Measurements from ENCODE around the gene PHF21B. TPM values are rescaled to one million over a fixed set of nuclear protein-coding genes. Genes with fewer than 3 reads are reported as not detected.

Gene PHF21B
- total RNA-seq, 4 donors from 2014 or later, result 0.50 to 9.4 (median 1.8) TPM; not detected in 1

- Histone ChIP-seq H3K27ac (replicated peaks in 1 of 4) (no peak overlapping the region), H3K27me3 (no peaks in the 10 kb centered on the region), H3K4me3 (no peak overlapping the region), H3K36me3 (no peaks in the 10 kb centered on the region), H3K4me1 (peaks cover 0 to 10% (median 0%) of the 10 kb centered on the region in 4 donors), H3K9me3 (no peaks in the 10 kb centered on the region)
- intact Hi-C loops (cut with DNase I), result no loop called here
- no peak for TF ChIP-seq EP300 (IDR thresholded peaks at IDR 0.05)
- TF ChIP-seq CTCF (IDR thresholded peaks at IDR 0.05), result no peak
- TF ChIP-seq POLR2AphosphoS5 (IDR thresholded peaks at IDR 0.05), result no peak
- TF ChIP-seq POLR2A (IDR thresholded peaks at IDR 0.05; ENCODE audit: low read depth), result no peak
- no peak for DNase-seq (ENCODE audit: extremely low spot score)
- whole genome bisulfite sequencing, result 68% methylated on average over 13 of the region's 26 CpGs
These were observed 78.7 kb downstream of the PHF21B start for GRCh38 chr22:44931077-44931540.

- no peak for TF ChIP-seq EP300 (IDR thresholded peaks at IDR 0.05)
- TF ChIP-seq POLR2A (IDR thresholded peaks at IDR 0.05; ENCODE audit: low read depth), result no peak
- TF ChIP-seq POLR2AphosphoS5 (IDR thresholded peaks at IDR 0.05), result no peak
- TF ChIP-seq CTCF (IDR thresholded peaks at IDR 0.05), result no peak
- Histone ChIP-seq H3K36me3 (no peaks in the 10 kb centered on the region), H3K9me3 (no peaks in the 10 kb centered on the region), H3K4me3 (no peak overlapping the region), H3K27me3 (no peaks in the 10 kb centered on the region), H3K27ac (replicated peaks in 1 of 4) (no peak overlapping the region), H3K4me1 (peaks cover 0 to 8% (median 0%) of the 10 kb centered on the region in 4 donors)
- DNase-seq (ENCODE audit: extremely low spot score), result no peak
- WGBS, result 89% methylated on average over 8 of the region's 8 CpGs
- intact Hi-C loops (cut with DNase I), result no loop called here
These were observed 79.1 kb downstream of the PHF21B start for GRCh38 chr22:44930711-44931035.

- no peak for DNase-seq (ENCODE audit: extremely low spot score)
- WGBS, result 89% methylated on average over 13 of the region's 13 CpGs
- Histone ChIP-seq H3K27me3 (no peaks in the 10 kb centered on the region), H3K9me3 (no peaks in the 10 kb centered on the region), H3K4me3 (no peak overlapping the region), H3K27ac (replicated peaks in 1 of 4) (no peak overlapping the region), H3K36me3 (no peaks in the 10 kb centered on the region), H3K4me1 (peaks cover 0 to 6% (median 0%) of the 10 kb centered on the region in 4 donors)
- TF ChIP-seq POLR2A (IDR thresholded peaks at IDR 0.05; ENCODE audit: low read depth) (no peak), EP300 (IDR thresholded peaks at IDR 0.05) (no peak), POLR2AphosphoS5 (IDR thresholded peaks at IDR 0.05) (no peak), CTCF (IDR thresholded peaks at IDR 0.05) (no peak)
- intact Hi-C loops (cut with DNase I), result no loop called here
These were observed 79.6 kb downstream of the PHF21B start for GRCh38 chr22:44930016-44930710.

GRCh38 chr22:44929359-44930015 is 80.3 kb downstream of the PHF21B start:
- intact Hi-C loops (cut with DNase I), result no loop called here

More at GRCh38 chr22:44929359-44930015, 80.3 kb downstream of the PHF21B start:
- H3K27ac ChIP-seq (replicated peaks in 1 of 4), result no peak overlapping the region
- H3K9me3 ChIP-seq, result peaks cover 0 to 6% (median 0%) of the 10 kb centered on the region in 4 donors
- TF ChIP-seq POLR2A (IDR thresholded peaks at IDR 0.05; ENCODE audit: low read depth), result no peak
- no peak for TF ChIP-seq POLR2AphosphoS5 (IDR thresholded peaks at IDR 0.05)
- TF ChIP-seq CTCF (IDR thresholded peaks at IDR 0.05), result no peak
- no peak for TF ChIP-seq EP300 (IDR thresholded peaks at IDR 0.05)
- H3K4me3 ChIP-seq, result no peak overlapping the region
- H3K36me3 ChIP-seq, result no peaks in the 10 kb centered on the region
- no peak for DNase-seq (ENCODE audit: extremely low spot score)
- 91% methylated on average over 4 of the region's 18 CpGs for WGBS
- H3K27me3 ChIP-seq, result no peaks in the 10 kb centered on the region
- H3K4me1 ChIP-seq, result peaks cover 0 to 6% (median 0%) of the 10 kb centered on the region in 4 donors

Data from esophagus muscularis mucosa (tissue), 4 donors.